HG03039 (cell line): Measurements from ENCODE around the gene TMEM150B.

ENCODE experiments used
- ATAC-seq: cut with Tn5 transposase; IDR thresholded peaks from one replicate; pipeline ENCODE4 v1.9.1; 2021; ENCODE audit warnings: mild to moderate bottlenecking, moderate library complexity; ENCODE audit not compliant: unreplicated experiment

The TMEM150B gene, protein sequence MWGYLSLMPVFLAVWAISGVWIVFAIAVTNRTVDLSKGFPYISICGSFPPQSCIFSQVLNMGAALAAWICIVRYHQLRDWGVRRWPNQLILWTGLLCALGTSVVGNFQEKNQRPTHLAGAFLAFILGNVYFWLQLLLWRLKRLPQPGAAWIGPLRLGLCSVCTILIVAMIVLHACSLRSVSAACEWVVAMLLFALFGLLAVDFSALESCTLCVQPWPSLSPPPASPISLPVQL

DNA sequence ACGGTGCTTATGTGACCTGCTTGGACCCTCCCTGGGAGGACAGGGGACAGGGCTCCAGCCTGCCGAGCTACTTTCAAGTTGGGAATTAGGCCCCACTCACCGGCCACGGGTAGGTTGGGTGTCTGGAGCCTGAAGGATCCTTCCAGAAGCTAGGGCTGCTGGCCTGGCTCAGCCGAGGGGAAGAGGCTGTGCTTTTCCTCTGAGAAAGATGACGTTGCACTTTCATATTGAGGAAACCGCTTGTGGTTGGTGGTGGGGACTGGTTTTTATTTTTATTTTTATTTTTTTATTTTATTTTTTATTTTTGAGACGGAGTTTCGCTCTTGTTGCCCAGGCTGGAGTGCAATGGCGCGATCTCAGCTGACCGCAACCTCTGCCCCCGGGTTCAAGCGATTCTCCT, at the start of gene TMEM150B:
Gene TMEM150B (minus strand): TSS at position 170 of the 400 bp plus-strand sequence. CDS start 4,305 bp downstream, outside the sequence.
- ATAC-seq, result no peak

DNA sequence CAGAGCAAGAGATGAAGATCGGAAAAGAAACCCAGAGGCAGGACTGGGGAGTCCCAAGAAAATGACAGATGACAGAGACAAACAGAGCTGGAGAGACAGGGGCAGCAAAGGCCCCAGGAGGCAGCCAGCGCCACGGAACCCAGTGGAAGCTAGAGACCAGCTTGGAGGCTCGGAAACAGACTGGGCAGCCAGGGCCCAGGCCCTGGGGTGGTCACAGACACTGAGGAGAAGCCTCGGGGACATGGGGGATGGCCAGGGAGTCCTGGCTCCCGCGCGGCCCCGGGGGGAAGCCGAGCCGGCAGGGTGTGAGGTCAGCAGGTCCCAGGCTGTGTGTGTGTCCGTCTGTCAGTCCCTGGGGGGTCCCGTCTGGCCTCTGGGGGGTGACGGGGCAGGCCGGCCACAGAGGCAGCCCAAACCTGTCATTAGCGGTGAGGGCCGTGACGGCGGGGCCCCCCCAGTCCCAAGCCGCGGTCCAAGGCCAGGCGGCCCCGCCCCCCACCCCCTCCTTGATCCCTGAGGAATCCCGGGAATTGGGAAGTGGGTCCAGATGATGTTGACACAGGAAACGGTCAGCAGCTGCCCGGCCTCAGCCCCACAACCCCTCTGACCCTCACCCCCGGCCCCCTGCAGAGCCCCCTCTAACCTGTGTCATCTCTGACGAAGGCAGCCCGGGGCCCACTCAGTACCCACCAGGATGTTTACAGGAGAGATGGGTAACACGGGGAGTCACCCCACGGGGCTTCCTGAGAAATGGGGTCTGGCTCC, 49.0 kb upstream of the TMEM150B start:
- ATAC-seq, result no peak

DNA sequence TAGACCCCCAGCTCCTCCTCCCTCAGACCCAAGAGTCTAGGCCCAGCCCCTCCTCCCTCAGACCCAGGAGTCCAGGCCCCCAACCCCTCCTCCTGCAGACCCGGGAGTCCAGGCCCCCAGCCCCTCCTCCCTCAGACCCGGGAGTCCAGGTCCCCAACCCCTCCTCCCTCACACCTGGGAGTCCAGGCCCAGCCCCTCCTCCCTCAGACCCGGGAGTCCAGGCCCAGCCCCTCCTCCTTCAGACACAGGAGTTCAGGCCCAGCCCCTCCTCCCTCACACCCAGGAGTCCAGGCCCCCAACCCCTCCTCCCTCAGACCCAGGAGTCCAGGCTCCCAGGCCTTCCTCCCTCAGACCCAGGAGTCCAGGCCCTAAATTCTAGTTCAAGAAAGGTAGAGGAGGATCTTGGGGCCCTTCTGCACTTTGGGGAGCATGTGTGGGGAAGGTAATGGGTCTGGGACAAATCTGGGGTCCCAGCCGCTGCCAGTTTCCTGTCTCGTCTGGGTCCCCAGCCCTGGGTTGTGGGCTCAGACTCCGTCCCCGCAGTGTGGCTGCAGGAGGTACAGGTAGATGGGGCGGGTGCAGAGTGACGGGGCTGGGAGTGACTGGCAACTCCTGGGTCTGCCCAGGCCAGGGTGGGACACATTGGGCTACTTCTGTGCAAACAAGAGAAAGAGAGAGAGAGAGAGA, 48.3 kb upstream of the TMEM150B start:
- ATAC-seq, result no peak

DNA sequence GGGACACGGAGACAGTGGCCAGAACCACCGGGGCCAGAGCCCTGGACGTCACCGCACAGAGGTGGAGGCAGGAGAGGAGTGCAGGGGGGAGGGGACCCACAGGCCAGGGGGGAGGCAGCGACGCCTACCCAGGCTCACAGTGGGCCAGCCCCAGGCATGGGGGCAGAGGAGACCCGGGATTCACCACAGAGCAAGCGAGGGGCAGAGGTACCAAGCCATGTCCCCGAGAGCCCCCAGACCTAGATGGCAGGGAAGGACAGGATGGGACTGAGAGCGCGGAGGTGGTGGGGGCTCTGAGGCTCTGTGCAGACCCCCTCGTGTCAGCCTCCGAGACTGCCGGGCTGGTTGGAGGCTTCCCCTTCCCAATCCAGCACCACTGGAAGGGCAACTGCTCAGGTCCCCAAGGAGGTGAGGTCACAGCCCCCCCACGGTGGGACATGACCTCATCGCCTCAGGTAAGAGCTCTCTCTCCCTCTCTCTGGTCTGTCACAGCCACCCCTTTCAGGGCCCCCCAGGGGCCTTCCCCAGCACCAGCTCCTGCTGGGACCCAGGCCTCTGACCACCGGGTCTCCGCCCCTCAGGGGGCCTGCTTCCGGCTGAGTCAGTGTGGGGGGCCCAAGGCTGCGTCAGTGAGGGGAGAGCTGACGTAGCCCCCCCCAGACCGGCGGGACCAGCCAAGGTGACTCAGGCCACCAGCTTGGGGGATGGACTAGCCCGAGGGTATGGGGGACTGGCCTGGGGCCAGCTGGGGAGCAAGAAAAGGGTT, 47.4 kb upstream of the TMEM150B start:
- ATAC-seq, result no peak

DNA sequence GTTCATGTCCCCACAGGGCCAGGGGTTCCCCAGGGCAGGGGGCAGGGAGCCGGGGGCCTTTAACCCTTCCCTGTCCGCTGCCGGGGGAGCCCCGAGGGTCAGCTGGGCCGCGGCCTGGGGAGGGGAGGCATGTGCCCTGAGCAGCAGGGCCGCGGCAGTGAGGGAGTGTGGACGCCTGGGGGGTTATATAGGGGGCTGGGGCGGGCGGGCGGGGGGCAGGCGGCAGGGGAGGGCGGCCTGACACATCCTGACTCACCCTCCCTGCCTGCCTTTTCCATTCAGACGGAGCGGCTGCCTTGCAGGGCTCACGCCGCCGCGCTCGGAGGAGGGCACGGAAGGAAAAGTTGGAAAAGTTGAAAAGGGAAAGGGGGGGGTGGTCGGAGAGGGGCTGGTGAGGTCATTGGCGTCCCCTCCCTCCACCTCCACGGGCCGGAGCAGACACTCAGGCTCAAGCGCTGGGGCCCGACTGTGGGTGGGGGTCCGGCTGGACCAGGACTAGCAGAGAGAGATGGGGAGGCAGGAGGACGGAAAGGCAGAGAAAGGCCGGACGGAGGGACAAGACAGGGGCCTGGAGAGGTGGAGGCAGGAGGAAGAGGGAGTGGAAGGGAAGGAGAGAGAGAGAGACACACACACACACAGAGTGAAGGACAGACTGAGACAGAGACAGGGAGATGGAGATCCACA, 45.3 kb upstream of the TMEM150B start, which contains the start of gene IL11:
Gene IL11 (minus strand): TSS at position 159 of the 684 bp plus-strand sequence. CDS start 153 bp downstream, at position 6.
- no peak for ATAC-seq

DNA sequence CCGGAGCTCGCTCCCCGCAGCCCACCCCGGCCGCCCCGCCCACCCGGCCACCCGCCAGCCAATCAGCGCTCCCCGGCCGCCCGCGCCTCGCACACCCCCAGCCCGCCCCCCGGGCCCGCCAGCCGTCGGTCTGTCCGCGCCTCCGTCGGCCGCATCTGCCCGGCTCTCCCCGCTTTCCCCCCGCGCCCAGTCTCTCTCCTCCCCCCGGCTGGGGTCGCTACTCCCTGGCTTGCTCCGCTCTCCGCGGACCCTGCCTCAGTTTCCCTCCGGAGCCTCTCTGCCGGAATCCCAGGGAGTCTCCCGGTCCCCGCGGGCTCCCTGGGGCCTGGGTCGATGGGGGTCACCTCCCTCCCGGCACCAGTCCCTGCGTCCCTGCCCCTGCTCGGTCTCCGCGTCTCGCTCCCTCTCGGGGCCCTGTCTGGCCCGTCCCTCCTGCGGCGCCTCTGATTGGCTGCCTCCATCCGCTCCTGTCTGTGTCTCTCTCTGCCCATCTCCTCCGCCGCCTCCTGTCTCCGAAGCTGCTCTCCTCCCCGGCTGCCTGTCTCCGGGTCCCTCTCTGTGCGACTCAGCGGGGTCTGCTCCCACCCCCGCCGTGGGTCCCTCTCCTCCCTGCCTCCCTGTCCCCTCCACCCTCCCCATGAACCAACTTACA, 44.6 kb upstream of the TMEM150B start:
- ATAC-seq, result no peak

DNA sequence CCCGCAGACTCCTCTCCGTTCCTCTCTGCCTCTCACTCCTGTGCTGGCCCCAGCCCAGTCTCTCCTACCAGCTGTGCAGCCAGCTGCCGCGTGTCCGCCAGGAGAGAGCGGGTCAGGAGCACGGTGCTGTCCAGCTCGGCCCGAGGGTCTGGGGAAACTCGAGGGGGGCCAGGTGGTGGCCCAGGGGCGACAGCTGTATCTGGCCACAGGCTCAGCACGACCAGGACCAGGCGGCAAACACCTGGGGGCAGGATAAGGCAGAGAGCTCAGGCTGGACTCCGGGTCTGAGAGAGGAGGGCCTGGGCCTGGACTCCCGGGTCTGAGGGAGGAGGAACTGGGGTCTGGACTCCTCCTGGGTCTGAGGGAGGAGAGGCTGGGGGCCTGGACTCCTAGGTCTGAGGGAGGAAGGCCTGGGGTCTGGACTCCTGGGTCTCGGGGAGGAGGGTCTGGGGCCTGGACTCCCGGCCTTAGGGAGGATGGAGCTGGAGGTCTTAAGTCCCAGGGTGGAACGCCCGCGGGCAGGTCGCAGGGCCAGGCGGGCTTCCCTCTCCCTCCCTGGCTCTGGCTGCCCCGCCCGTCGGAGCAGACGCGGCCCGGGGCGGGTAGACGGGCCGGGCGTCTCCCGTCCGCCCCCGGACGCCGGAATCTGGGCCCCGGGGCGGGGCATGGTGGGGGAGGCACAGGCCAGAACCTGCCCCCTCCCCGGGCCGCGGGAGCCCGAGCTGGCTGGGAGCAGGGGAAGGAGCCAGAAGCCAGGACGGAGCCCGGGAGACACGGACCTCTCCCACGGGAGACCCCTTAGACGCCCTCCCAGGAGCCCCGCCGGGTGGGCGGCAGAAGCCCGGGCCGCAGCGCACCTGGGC, 43.8 kb upstream of the TMEM150B start:
- ATAC-seq, result no peak

DNA sequence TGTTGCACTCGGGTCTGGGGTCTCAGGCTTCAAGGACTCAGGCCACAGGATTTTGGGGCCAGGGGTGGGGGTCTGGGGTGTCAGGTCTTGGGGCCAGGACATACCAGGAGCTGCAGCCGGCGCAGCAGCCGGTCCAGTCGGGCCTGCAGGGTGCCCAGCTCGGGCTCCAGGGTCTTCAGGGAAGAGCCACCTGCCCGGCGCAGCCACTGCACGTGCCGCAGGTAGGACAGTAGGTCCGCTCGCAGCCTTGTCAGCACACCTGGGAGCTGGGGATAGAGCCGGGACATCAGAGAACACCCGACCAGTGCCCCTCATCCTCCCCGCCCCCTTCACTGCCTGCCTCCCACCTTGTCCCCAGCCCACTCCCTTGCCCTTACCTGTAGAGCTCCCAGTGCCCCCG, 43.0 kb upstream of the TMEM150B start:
- no peak for ATAC-seq

DNA sequence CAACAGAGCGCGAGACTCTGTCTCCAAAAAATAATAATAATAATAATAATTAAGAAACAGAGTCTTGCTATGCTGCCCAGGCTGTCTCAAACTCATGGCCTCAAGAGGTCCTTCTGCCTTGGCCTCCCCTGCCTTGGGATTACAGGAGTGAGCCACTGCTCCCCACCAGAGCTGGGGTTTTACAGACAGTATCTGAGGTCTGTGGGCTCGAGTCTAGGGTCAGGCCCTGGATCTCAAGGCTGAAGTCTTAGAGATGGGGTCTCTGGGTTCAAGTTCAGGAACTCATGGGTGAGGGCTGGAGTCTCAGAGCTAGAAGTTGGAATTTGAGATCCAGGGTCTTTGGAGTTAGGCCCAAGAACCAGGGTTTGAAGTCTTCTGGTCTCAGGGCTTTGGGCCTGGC, 41.6 kb upstream of the TMEM150B start:
- ATAC-seq, result no peak

DNA sequence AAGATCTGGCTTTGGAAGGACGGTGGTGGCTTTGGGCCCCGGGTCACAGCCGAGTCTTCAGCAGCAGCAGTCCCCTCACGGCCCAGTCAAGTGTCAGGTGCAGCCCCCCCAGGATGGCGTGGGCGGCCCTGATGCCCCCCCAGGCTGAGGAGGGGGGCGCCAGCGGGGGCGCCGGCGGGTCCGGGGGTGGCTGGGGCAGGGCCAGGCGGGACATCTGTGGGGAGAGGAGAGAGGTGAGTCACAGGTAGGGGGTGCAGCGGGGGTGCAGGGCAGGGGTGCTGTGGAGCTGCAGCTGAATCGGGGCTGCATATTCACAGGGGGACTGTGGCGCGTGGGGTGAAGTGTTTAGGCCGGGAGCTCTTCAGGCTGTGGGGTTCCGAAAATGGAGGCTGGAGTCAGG, 40.8 kb upstream of the TMEM150B start:
- ATAC-seq, result no peak

DNA sequence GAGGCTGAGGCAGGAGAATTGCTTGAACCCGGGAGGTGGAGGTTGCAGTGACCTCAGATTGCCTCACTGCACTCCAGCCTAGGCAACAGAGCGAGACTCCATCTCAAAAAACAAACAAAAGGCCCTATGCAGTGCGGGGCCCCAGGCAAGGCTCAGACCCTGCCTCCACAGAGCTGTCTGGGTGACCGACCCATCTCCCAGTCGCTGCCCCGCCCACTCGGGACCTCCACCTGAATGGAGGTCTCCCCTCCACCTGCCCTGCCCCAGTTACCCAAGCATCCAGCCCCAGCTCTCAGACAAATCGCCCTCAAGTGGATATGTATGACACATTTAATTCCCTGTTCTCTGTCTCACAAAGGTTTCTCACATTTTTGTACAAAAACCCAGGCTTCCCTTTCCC, 40.1 kb upstream of the TMEM150B start:
- no peak for ATAC-seq

DNA sequence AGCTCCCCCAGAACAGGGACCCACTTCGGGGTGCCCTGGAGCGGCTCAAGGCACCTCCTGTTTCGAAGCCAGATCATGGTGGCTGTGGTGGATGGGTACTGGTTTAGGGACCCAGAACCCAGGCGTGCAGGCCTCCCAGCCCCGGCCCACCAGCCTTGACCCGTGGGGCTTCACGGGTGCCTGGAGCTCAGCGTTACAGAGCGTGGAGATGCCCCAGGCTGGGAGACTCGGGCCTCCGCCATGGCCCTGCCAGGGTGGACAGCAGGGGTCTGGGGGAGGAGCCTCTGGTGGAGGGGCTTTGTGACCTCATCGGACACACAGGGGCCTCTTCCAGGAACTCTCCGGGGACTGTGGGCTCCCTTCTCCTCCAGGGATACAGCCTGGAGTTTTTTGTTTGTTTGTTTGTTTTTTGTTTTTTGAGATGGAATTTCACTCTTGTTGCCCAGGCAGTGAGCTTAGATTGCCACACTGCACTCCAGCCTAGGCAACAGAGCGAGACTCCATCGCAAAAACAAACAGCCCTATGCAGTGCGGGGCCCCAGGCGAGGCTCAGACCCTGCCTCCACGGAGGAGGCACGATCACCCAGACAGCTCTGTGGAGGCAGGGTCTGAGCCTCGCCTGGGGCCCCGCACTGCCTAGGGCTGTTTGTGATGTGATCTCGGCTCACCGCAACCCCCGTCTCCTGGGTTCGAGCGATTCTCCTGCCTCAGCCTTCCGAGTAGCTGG, 38.0 kb upstream of the TMEM150B start, which contains the start of gene GARIN5B:
Gene GARIN5B (minus strand): TSS at position 271 of the 727 bp plus-strand sequence. CDS start 194 bp downstream, at position 77.
- ATAC-seq, result no peak

DNA sequence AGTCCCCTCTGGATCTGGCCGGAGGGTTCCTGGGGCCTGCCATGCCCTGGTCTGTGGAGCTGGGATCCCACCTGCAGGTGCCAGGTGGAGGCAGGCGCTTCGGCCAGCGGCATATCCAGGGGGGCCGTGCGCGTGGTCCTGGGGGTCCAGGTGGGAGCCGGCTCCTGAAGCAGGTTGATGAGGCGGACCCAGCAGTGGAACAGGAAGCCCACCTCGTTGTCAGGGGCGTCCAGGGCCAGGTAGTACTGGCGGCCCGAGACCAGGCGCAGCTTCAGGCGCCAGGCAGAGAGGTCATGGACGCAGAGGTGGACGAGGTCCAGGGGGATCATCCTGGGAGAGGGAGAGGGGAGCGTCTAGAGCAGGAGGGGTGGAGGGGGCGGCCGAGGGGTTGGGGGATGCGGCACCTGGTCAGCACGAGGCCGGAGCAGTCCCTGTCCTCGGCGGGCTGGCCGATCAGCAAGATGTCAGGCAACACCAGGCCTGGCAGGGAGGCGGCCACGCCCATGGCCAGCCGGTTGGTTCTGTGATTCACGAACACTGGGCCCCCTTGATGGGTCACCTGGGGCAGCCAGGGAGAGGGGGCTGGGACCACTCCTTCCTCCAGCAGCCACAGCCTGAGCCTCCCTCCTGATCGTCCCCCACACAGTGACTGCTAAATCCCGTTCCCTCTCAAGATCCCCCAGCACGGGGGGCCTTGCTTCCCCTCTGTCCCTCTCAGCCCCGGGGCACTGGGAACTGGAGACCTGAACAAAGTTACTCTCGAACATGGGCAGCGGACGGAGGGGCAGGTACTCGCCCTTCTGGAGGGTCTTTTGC, 37.2 kb upstream of the TMEM150B start:
- ATAC-seq, result no peak

DNA sequence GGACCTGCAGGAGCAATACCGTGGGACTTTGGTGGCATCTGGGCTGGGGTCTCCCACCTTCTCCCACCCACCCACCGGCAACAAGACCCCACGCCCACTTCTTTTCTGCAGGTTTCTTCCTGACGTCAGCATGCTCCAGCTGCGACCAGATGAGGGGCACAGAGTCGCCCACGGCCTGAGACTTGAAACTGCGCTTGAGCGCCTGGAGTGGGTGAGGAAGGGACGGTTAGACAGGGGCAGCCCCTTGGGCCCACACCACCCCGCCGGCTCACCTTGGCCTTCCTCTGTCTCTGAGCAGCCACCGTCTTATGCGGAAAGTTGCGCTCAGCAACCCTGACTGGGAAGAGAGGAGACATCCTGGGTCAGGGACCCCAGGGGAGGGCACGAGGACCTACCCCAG, 35.8 kb upstream of the TMEM150B start:
- no peak for ATAC-seq

DNA sequence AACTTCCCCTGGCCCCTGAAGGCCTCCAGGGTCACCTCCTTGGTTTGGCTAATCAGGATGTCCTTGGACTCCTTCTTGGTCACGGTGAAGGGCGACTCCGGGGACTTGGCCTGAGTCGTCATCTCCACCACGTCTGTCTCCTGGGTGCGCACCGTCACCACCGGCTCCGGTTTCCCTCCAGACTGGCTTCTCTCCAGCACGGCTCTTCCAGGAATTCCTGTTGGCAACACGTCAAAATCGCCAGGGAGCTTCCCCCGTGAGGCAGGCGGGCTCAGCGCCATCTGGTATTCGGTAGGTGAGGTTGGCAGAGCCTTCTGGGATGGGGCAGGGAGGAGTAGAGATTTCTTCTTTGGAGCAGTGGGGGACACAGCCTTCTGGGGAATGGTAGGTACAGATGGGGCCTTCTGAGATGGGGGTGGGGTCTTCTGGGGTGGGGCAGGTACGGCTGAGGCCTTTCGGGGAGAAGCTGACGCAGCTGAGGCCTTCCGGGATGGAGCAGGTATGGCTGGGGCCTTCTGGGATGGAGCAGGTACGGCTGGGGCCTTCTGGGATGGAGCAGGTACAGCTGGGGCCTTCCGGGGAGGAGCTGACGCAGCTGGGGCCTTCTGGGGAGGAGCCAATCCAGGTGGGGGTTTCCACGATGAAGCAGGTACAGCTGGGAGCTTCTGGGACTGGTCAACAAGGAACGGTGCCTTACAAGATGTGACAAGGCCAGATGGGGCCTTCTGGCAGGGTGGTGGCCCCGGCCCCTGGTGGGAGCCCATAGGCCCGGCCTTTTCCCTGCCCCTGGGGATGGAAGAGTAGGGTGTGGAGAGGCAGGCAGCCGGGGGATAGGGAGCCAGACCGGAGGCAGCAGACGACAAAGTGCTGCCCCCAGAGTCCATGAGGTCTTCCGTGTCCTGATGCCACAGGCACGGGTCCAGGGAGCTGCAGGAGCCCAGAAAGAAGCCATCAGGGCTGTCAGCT, 34.1 kb upstream of the TMEM150B start:
- ATAC-seq, result no peak

DNA sequence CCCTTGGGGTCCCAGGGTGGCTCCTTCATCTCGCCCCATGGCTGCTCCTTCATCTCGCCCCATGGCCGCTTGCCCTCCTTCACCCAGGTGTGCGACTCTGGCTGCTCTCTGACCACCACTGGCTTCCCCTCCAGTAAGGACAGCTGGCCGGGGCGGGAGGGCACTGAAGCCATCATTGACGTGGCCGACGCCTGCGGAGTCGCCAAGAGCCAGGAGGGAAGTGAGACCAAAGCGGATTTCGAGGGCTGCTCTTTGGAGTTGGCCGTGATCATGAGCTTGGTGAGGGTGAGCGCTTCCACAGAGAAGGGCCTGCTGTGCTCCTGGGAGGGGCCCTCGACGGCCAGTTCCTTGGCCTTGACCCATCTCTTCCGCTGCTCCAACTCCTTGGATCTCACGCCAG, 33.4 kb upstream of the TMEM150B start:
- ATAC-seq, result no peak
